GM18526 (cell line): Measurements from ENCODE around the gene DDR1.

ENCODE experiments used
- POLR2A ChIP-seq: IDR thresholded peaks from 3 replicates; pipeline ENCODE4 v1.6.1; 2011; ENCODE audit not compliant: insufficient read length; ENCODE audit errors: extremely low read depth

DDR1 gene

GRCh38 chr6:30897882-30898281 is 13.6 kb downstream of the DDR1 start:
- TF ChIP-seq POLR2A, result no peak

GRCh38 chr6:30898750-30899360 is 14.5 kb downstream of the DDR1 start:
- TF ChIP-seq POLR2A, result no peak

GRCh38 chr6:30900863-30901417 is 16.6 kb downstream of the DDR1 start:
- TF ChIP-seq POLR2A, result no peak

- TF ChIP-seq POLR2A, result no peak
Measured at GRCh38 chr6:30901436-30901835, 17.1 kb downstream of the DDR1 start.

- TF ChIP-seq POLR2A, result no peak
Measured at GRCh38 chr6:30902709-30903108, 18.4 kb downstream of the DDR1 start.

GRCh38 chr6:30903236-30903635 is 18.9 kb downstream of the DDR1 start:
- no peak for TF ChIP-seq POLR2A

- TF ChIP-seq POLR2A, result peak; percentile 37
Measured at GRCh38 chr6:30907758-30908591, 23.7 kb downstream of the DDR1 start, which contains the start of gene GTF2H4. TSS of gene GTF2H4 (plus strand) at chr6:30908207.

- no peak for TF ChIP-seq POLR2A
Measured at GRCh38 chr6:30908700-30909099, 24.4 kb downstream of the DDR1 start.

- TF ChIP-seq POLR2A, result no peak
Measured at GRCh38 chr6:30912746-30913520, 28.6 kb downstream of the DDR1 start.

GRCh38 chr6:30913721-30914075 is 29.4 kb downstream of the DDR1 start:
- TF ChIP-seq POLR2A, result no peak

- TF ChIP-seq POLR2A, result peak; percentile 80
Measured at GRCh38 chr6:30914076-30914853, 29.9 kb downstream of the DDR1 start, which contains the start of gene VARS2. TSS of gene VARS2 (plus strand) at chr6:30914238. CDS start at chr6:30914837, 599 bp downstream.

GRCh38 chr6:30914854-30915590 is 30.7 kb downstream of the DDR1 start:
- no peak for TF ChIP-seq POLR2A

- TF ChIP-seq POLR2A, result no peak
Measured at GRCh38 chr6:30915591-30915946, 31.2 kb downstream of the DDR1 start.

- no peak for TF ChIP-seq POLR2A
Measured at GRCh38 chr6:30917041-30917440, 32.7 kb downstream of the DDR1 start.
